ENCODE measurements around the gene OSCP1. TPM values are rescaled to one million over a fixed set of nuclear protein-coding genes. Genes with fewer than 3 reads are reported as not detected.

Gene OSCP1
- total RNA-seq, 1 donor from 2014 or later, result 7.1 TPM

- H3K4me1 ChIP-seq, result peaks cover 20% of the 10 kb centered on the region
- H3K4me3 ChIP-seq, result no peak overlapping the region
- no peak for DNase-seq
- intact Hi-C loops (cut with micrococcal nuclease), result no loop called here
- no peak overlapping the region for H3K27ac ChIP-seq (replicated peaks)
- H3K9me3 ChIP-seq (replicated peaks), result no peaks in the 10 kb centered on the region
- H3K36me3 ChIP-seq, result peaks cover 10% of the 10 kb centered on the region
- no peaks in the 10 kb centered on the region for H3K27me3 ChIP-seq (ENCODE audit: low read depth)
- TF ChIP-seq, protein P1, sequence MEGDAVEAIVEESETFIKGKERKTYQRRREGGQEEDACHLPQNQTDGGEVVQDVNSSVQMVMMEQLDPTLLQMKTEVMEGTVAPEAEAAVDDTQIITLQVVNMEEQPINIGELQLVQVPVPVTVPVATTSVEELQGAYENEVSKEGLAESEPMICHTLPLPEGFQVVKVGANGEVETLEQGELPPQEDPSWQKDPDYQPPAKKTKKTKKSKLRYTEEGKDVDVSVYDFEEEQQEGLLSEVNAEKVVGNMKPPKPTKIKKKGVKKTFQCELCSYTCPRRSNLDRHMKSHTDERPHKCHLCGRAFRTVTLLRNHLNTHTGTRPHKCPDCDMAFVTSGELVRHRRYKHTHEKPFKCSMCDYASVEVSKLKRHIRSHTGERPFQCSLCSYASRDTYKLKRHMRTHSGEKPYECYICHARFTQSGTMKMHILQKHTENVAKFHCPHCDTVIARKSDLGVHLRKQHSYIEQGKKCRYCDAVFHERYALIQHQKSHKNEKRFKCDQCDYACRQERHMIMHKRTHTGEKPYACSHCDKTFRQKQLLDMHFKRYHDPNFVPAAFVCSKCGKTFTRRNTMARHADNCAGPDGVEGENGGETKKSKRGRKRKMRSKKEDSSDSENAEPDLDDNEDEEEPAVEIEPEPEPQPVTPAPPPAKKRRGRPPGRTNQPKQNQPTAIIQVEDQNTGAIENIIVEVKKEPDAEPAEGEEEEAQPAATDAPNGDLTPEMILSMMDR (IDR thresholded peaks at IDR 0.05; ENCODE audit: borderline replicate concordance), result no peak
These were observed 32.3 kb downstream of the OSCP1 start for GRCh38 chr1:36417931-36418330.

GRCh38 chr1:36415661-36416326 lies 34.5 kb downstream of the OSCP1 start:
- H3K9me3 ChIP-seq (replicated peaks), result no peaks in the 10 kb centered on the region
- peaks cover 20% of the 10 kb centered on the region for H3K4me1 ChIP-seq
- intact Hi-C loops (cut with micrococcal nuclease), result no loop called here
- no peak for DNase-seq
- H3K36me3 ChIP-seq, result no peaks in the 10 kb centered on the region
- no peak overlapping the region for H3K4me3 ChIP-seq
- no peak overlapping the region for H3K27ac ChIP-seq (replicated peaks)
- no peaks in the 10 kb centered on the region for H3K27me3 ChIP-seq (ENCODE audit: low read depth)
- TF ChIP-seq, protein P1 (IDR thresholded peaks at IDR 0.05; ENCODE audit: borderline replicate concordance), result no peak

DNA sequence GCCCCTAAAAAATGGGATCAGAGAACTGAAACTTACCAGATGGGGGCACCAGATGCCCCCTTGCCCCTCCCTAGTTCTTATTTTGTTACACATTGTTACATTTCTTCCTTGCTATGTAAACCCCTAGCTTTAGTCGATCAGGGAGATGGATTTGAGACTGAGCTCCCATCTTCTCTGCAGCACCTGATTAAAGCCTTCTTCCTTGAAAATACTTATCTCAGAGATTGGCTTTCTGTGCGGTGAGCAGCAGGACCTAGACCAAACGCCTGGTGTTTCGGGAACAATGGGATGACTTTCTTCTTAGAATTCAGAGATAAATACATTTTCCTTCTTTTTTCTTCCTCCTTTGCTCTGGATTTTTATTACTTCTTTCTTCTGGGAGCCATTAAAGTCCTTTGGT lies 35.9 kb downstream of the OSCP1 start:
- no peak overlapping the region for H3K27ac ChIP-seq (replicated peaks)
- intact Hi-C loops (cut with micrococcal nuclease), result no loop called here
- H3K36me3 ChIP-seq, result no peaks in the 10 kb centered on the region
- H3K27me3 ChIP-seq (ENCODE audit: low read depth), result no peaks in the 10 kb centered on the region
- no peak for DNase-seq
- H3K4me3 ChIP-seq, result no peak overlapping the region
- H3K9me3 ChIP-seq (replicated peaks), result no peaks in the 10 kb centered on the region
- TF ChIP-seq, protein P1 (IDR thresholded peaks at IDR 0.05; ENCODE audit: borderline replicate concordance), result no peak
- H3K4me1 ChIP-seq, result peaks cover 6% of the 10 kb centered on the region

GRCh38 chr1:36411674-36412648 lies 38.3 kb downstream of the OSCP1 start:
- H3K27me3 ChIP-seq (ENCODE audit: low read depth), result no peaks in the 10 kb centered on the region
- intact Hi-C loops (cut with micrococcal nuclease), result no loop called here
- no peaks in the 10 kb centered on the region for H3K9me3 ChIP-seq (replicated peaks)
- TF ChIP-seq, protein P1 (IDR thresholded peaks at IDR 0.05; ENCODE audit: borderline replicate concordance), result no peak
- no peaks in the 10 kb centered on the region for H3K36me3 ChIP-seq
- H3K27ac ChIP-seq (replicated peaks), result no peak overlapping the region
- no peak for DNase-seq
- no peaks in the 10 kb centered on the region for H3K4me1 ChIP-seq
- H3K4me3 ChIP-seq, result no peak overlapping the region

DNA sequence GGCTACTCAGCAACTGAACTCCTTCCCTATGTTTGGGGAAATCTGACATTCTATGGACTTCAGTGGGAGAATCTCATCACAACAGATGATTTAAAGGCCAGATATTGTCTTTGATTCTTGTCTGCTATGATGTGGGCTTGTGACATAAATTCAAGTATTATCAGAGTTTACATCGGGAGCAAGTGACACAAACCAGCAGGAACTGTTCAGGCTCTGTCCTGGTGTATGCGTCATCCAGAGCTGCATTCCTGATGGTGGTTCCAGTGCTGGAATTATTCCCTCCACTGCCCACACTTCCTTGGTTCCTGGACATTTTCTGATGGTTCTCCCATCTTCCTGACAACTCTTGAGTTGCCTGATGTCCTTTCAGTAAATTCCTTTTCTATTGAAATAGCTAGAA lies 41.8 kb downstream of the OSCP1 start:
- H3K4me1 ChIP-seq, result no peaks in the 10 kb centered on the region
- DNase-seq, result no peak
- TF ChIP-seq, protein P1 (IDR thresholded peaks at IDR 0.05; ENCODE audit: borderline replicate concordance), result no peak
- intact Hi-C loops (cut with micrococcal nuclease), result no loop called here
- no peak overlapping the region for H3K27ac ChIP-seq (replicated peaks)
- H3K36me3 ChIP-seq, result no peaks in the 10 kb centered on the region
- no peak overlapping the region for H3K4me3 ChIP-seq
- no peaks in the 10 kb centered on the region for H3K9me3 ChIP-seq (replicated peaks)
- H3K27me3 ChIP-seq (ENCODE audit: low read depth), result no peaks in the 10 kb centered on the region
